K562 (cell line): ENCODE results near the gene MDFIC2. TPM values are rescaled to one million over a fixed set of nuclear protein-coding genes. Genes with fewer than 3 reads are reported as not detected.

Experiments used
- ATAC-seq: fragments of 200-7000 bp; cut with Tn5 transposase; 3 replicates; pipeline ENCODE4 v1.9.1; 2020; ENCODE audit warnings: moderate library complexity
- BruUV-seq: library from RNA; stranded (reverse); fragments of 400-500 nt; replicated peaks from 2 replicates; lab custom pipeline; 2021; lab: Mats Ljungman, UMichigan
- CTCF ChIA-PET: fragments of 300-600 bp; formaldehyde crosslinking; extraction: SDS; loops from one replicate; lab custom pipeline; 2021; ENCODE audit warnings: low intra/inter-chr PET ratio; lab: Yijun Ruan, JAX
- POLR2A ChIA-PET: fragments of 300-600, 350-650 bp; sonication (Branson Sonifier 250); formaldehyde crosslinking; extraction: SDS; loops from one replicate; lab custom pipeline; 2021; ENCODE audit warnings: antibody characterized with exemption, inconsistent platforms; lab: Yijun Ruan, JAX
- DNase-seq, 4 experiments: peaks; one replicate each; pipeline versions ENCODE4 v3.0.0 to v3.0.0-alpha.2; 2011 to 2018; ENCODE audit warnings: low spot score in 3 of 4, mixed read lengths in 3 of 4; ENCODE audit errors: extremely low read depth in 1 of 4
- FAIRE-seq: peaks from 2 replicates; lab custom pipeline; 2011; peaks lifted over from hg19 to GRCh38; lab: Jason Lieb, UNC
- H2AFZ ChIP-seq: 2 replicates; pipeline ENCODE4 v1.6.0; 2011; ENCODE audit warnings: low read depth, low read length, control low read depth, inconsistent platforms
- H3K27ac ChIP-seq: fragments of 200-600 bp; 3 replicates; pipeline ENCODE4 v1.8.0; 2011; ENCODE audit warnings: low read depth, mild to moderate bottlenecking, control low read depth, inconsistent platforms, low read length, moderate library complexity, mixed read lengths; ENCODE audit errors: extremely low read depth
- H3K27me3 ChIP-seq, 2 experiments: fragments of 300-600 bp in 1 of 2; 2 replicates in 1 of 2; 3 replicates in 1 of 2; pipeline versions ENCODE4 v1.6.0 to v1.8.0; 2011; ENCODE audit warnings: inconsistent platforms in 2 of 2, low read length in 2 of 2, mild to moderate bottlenecking in 1 of 2, mixed read lengths in 1 of 2, moderate library complexity in 1 of 2; ENCODE audit not compliant: control insufficient read depth in 2 of 2, insufficient read depth in 2 of 2
- H3K36me3 ChIP-seq: fragments of 300-600 bp; 3 replicates; pipeline ENCODE4 v1.8.0; 2011; ENCODE audit warnings: mild to moderate bottlenecking, low read length, inconsistent platforms; ENCODE audit not compliant: control insufficient read depth, insufficient read depth
- H3K4me1 ChIP-seq, 2 experiments: fragments of 200-600 bp in 1 of 2; replicated peaks in 1 of 2; 2 replicates in 1 of 2; 3 replicates in 1 of 2; pipeline versions ENCODE4 v1.5.1 to v1.8.0; 2011; ENCODE audit warnings: inconsistent platforms in 2 of 2, low read length in 2 of 2, mild to moderate bottlenecking in 1 of 2, mixed read lengths in 1 of 2, moderate library complexity in 1 of 2; ENCODE audit not compliant: control insufficient read depth in 2 of 2, insufficient read depth in 2 of 2
- H3K4me2 ChIP-seq: 2 replicates; pipeline ENCODE4 v1.6.1; 2011; ENCODE audit warnings: low read length, control low read depth, inconsistent platforms, mixed read lengths; ENCODE audit not compliant: insufficient read depth
- H3K4me3 ChIP-seq: fragments of 200-600 bp; sonication (generic), shearing (Covaris generic); 2 replicates; pipeline ENCODE4 v1.5.1; 2016; ENCODE audit warnings: control low read depth, inconsistent platforms
- H3K79me2 ChIP-seq: fragments of 200-600 bp; 3 replicates; pipeline ENCODE4 v1.8.0; 2011; ENCODE audit warnings: low read length, inconsistent platforms; ENCODE audit not compliant: control insufficient read depth, insufficient read depth
- H3K9ac ChIP-seq, 2 experiments: 2 replicates each; pipeline versions ENCODE4 v1.6.0 to v1.6.1; 2011; ENCODE audit warnings: low read depth in 2 of 2, low read length in 2 of 2, control low read depth in 1 of 2, inconsistent platforms in 1 of 2, mild to moderate bottlenecking in 1 of 2, mixed read lengths in 1 of 2; ENCODE audit not compliant: insufficient read depth in 1 of 2
- H3K9me1 ChIP-seq: one replicate; pipeline ENCODE4 v1.6.0; 2011; ENCODE audit warnings: inconsistent platforms, mild to moderate bottlenecking, low read length, moderate library complexity; ENCODE audit not compliant: control insufficient read depth, insufficient read depth
- H3K9me3 ChIP-seq: replicated peaks from 2 replicates; pipeline ENCODE4 v1.5.1; 2011; ENCODE audit warnings: low read depth, low read length, inconsistent platforms; ENCODE audit not compliant: control insufficient read depth, insufficient read depth
- H4K20me1 ChIP-seq: replicated peaks from 2 replicates; pipeline ENCODE4 v1.6.1; 2011; ENCODE audit warnings: low read length, inconsistent platforms, mixed read lengths; ENCODE audit not compliant: control insufficient read depth, insufficient read depth
- ADNP ChIP-seq: fragments of 200-800 bp; sonication (Bioruptor generic); IDR thresholded peaks from 2 replicates; pipeline ENCODE4 v1.6.1; 2016; ENCODE audit warnings: missing genetic modification characterization, missing compliant biosample characterization
- BCOR ChIP-seq: fragments of 450-650 bp; IDR thresholded peaks from 2 replicates; pipeline ENCODE4 v1.6.1; 2016
- BMI1 ChIP-seq: fragments of 150-350 bp; IDR thresholded peaks from 2 replicates; pipeline ENCODE4 v1.6.1; 2014; ENCODE audit warnings: low read length
- CHD4 ChIP-seq: fragments of 200-600 bp; sonication (generic); IDR thresholded peaks from 3 replicates; pipeline ENCODE4 v1.6.1; 2012; ENCODE audit warnings: low read depth, mild to moderate bottlenecking, mixed read lengths, low read length, inconsistent platforms; ENCODE audit not compliant: insufficient read depth, insufficient replicate concordance, poor library complexity, severe bottlenecking
- CREB3L1 ChIP-seq: fragments of 450-650 bp; IDR thresholded peaks from 2 replicates; pipeline ENCODE4 v1.6.1; 2014; ENCODE audit warnings: low read depth, mild to moderate bottlenecking, moderate library complexity, borderline replicate concordance
- FOXM1 ChIP-seq, 2 experiments: fragments of 450-650 bp in 1 of 2; sonication (generic) in 1 of 2; formaldehyde crosslinking in 1 of 2; IDR thresholded peaks; 2 replicates each; pipeline versions ENCODE4 v1.6.1 to v1.9.0; 2017 to 2022; ENCODE audit warnings: low read depth in 2 of 2, mild to moderate bottlenecking in 2 of 2, missing genetic modification reagents in 1 of 2, moderate library complexity in 1 of 2
- FOXO4 ChIP-seq: fragments of 450-650 bp; formaldehyde crosslinking; IDR thresholded peaks from 2 replicates; pipeline ENCODE4 v1.4.0; 2020; ENCODE audit warnings: mild to moderate bottlenecking, moderate library complexity
- HBP1 ChIP-seq: fragments of 450-650 bp; formaldehyde crosslinking; IDR thresholded peaks from 2 replicates; pipeline ENCODE4 v1.4.0; 2022; ENCODE audit warnings: missing genetic modification characterization
- HMGN3 ChIP-seq: IDR thresholded peaks from 2 replicates; pipeline ENCODE4 v1.6.1; 2011; ENCODE audit warnings: borderline replicate concordance, low read depth, mild to moderate bottlenecking, mixed read lengths, low read length; ENCODE audit not compliant: insufficient read length; ENCODE audit errors: extremely low read depth
- HNRNPL ChIP-seq: fragments of 200-400 bp; formaldehyde crosslinking; IDR thresholded peaks from 2 replicates; pipeline ENCODE4 v1.6.1; 2017; ENCODE audit warnings: low read depth, mild to moderate bottlenecking, low read length
- MYBL2 ChIP-seq, 2 experiments: fragments of 450-650 bp in 1 of 2; sonication (generic) in 1 of 2; formaldehyde crosslinking in 1 of 2; IDR thresholded peaks; 2 replicates each; pipeline versions ENCODE4 v1.6.1 to v1.8.1; 2017 to 2022; ENCODE audit warnings: borderline replicate concordance in 1 of 2, inconsistent platforms in 1 of 2, low read depth in 1 of 2, mild to moderate bottlenecking in 1 of 2, missing genetic modification reagents in 1 of 2, moderate library complexity in 1 of 2
- SMARCA5 ChIP-seq: fragments of 450-650 bp; IDR thresholded peaks from 2 replicates; pipeline ENCODE4 v1.6.1; 2016
- TRIM25 ChIP-seq: fragments of 450-650 bp; IDR thresholded peaks from 2 replicates; pipeline ENCODE4 v1.7.0; 2016; ENCODE audit warnings: borderline replicate concordance
- ZNF140 ChIP-seq: fragments of 250-450 bp; sonication (Bioruptor Pico); IDR thresholded peaks from 2 replicates; pipeline ENCODE4 v1.8.0; 2021; ENCODE audit warnings: moderate library complexity, mild to moderate bottlenecking, inconsistent platforms
- ZNF764 ChIP-seq: fragments of 250-450 bp; sonication (Bioruptor Pico); IDR thresholded peaks from 2 replicates; pipeline ENCODE4 v1.4.0; 2020; ENCODE audit warnings: low read depth, mild to moderate bottlenecking, moderate library complexity
- ZNF77 ChIP-seq: fragments of 250-450 bp; sonication (Bioruptor Pico); IDR thresholded peaks from 2 replicates; pipeline ENCODE4 v1.5.0; 2020
- WGBS: fragments of 100-300 bp; shearing (Covaris generic); methylation state at CpG from one replicate; pipeline ENCODE4 v1.1.6; 2016; ENCODE audit warnings: low coverage, mixed read lengths; ENCODE audit not compliant: insufficient coverage; ENCODE audit errors: missing lambda C conversion rate; 5-methylcytosine and 5-hydroxymethylcytosine counted together
- in situ Hi-C: fragments of 300-500 bp; cut with MboI; formaldehyde crosslinking; loops from 4 replicates; pipeline ENCODE4 v1.15.0; 2018; ENCODE audit warnings: inconsistent platforms, mixed read lengths
- intact Hi-C: fragments of 100-400 bp; cut with micrococcal nuclease; formaldehyde crosslinking; loops from 2 replicates; pipeline ENCODE4 v1.14.2; 2022
- polyA plus RNA-seq, 8 experiments: library from polyadenylated mRNA; depleted of rRNA in 4 of 8; stranded (reverse) in 5 of 8; unstranded in 3 of 8; fragments of >200 nt; fragmentation: Nextera tagmentation in 2 of 8; fragmentation: Illumina TruSeq in 1 of 8; extraction: Ambion mirVana in 2 of 8; extraction: Trizol in 1 of 8; gene quantifications; 2 replicates each; pipeline versions ENCODE4 v1.2.1 to v1.2.3, GENCODE V29; 2011 to 2014; ENCODE audit warnings: inconsistent platforms in 1 of 8, missing spikeins in 1 of 8
- total RNA-seq, 7 experiments: library from RNA; depleted of rRNA in 6 of 7; stranded (reverse); fragments of >200 nt in 6 of 7; fragmentation: Illumina TruSeq in 2 of 7; extraction: Trizol in 2 of 7; gene quantifications; 2 replicates each; pipeline versions ENCODE4 v1.2.1 to v1.2.3, GENCODE V29; 2011 to 2021; ENCODE audit warnings: low replicate concordance in 1 of 7

The MDFIC2 gene
- total and polyA plus RNA-seq, 9 of the 15 experiments (the other 6 are each of a cell fraction or from before 2014, with no cell fraction given), result not detected

- Histone ChIP-seq H3K36me3 (no peaks in the 10 kb centered on the region), H3K27ac (no peak overlapping the region), H3K4me2 (peak overlapping the region; percentile 55; the same call in 1 of the 2 replicates), H3K9ac (no peak overlapping the region), H4K20me1 (no peaks in the 10 kb centered on the region), H3K9me3 (no peaks in the 10 kb centered on the region), H3K4me1 (no peaks in the 10 kb centered on the region), H3K4me3 (peak overlapping the region; percentile 34), H2AFZ (peak overlapping the region; percentile 66), H3K79me2 (no peaks in the 10 kb centered on the region), H3K9me1 (no peaks in the 10 kb centered on the region), H3K27me3 (no peaks in the 10 kb centered on the region)
- intact Hi-C loops, result no loop called here
- no peak for ATAC-seq
- DNase-seq, result no peak
- no peak for FAIRE-seq
- 45% methylated on average over 2 of the region's 2 CpGs for WGBS
- POLR2A ChIA-PET, result no interaction called here
- BruUV-seq, result no TSS peak
- in situ Hi-C loops, result no loop called here
- CTCF ChIA-PET, result no interaction called here
- no peak for TF ChIP-seq MYBL2 (IDR thresholded peaks at IDR 0.05; ENCODE audit: low read depth)
- no peak for TF ChIP-seq MYBL2 (CRISPR knock-in tag; IDR thresholded peaks at IDR 0.05; ENCODE audit: borderline replicate concordance)
- no peak for TF ChIP-seq BMI1
- TF ChIP-seq HNRNPL, result no peak
- TF ChIP-seq ZNF140 (CRISPR knock-in tag), result no peak
- peak; percentile 86 for TF ChIP-seq CHD4
- 0 out of 2 replicates have a peak, but pooled peaks have one; percentile 56 for TF ChIP-seq SMARCA5
- TF ChIP-seq BCOR, result peak; percentile 92
- no peak for TF ChIP-seq TRIM25
- peak; percentile 60; the same call in 1 of the 2 replicates for TF ChIP-seq ADNP (tag)
- no peak for TF ChIP-seq HMGN3
- no peak for TF ChIP-seq HBP1 (CRISPR knock-in tag)
- TF ChIP-seq FOXM1 (IDR thresholded peaks at IDR 0.05; ENCODE audit: low read depth), result 0 out of 2 replicates have a peak, but pooled peaks have one; percentile 15
- no peak for TF ChIP-seq FOXM1 (CRISPR knock-in tag; IDR thresholded peaks at IDR 0.05; ENCODE audit: low read depth)
- no peak for TF ChIP-seq CREB3L1
- no peak for TF ChIP-seq FOXO4 (CRISPR knock-in tag)
- no peak for TF ChIP-seq ZNF764 (CRISPR knock-in tag)
- no peak for TF ChIP-seq ZNF77
Observed at GRCh38 chr3:70291097-70291482, 21.3 kb downstream of the MDFIC2 start.
